Fibroblast of lung (primary cell): Measurements from ENCODE around the gene NKTR.

Experiments used
- EZH2 ChIP-seq: IDR thresholded peaks from 2 replicates; pipeline ENCODE4 v1.5.1; 2012; ENCODE audit warnings: low read length, control low read depth, mild to moderate bottlenecking; ENCODE audit errors: missing control alignments
- TF ChIP-seq, protein P1 (sequence below), 2 donors: IDR thresholded peaks in 1 of 2; conservative IDR thresholded peaks in 1 of 2; 1 replicate in 1 of 2; 2 replicates in 1 of 2; pipeline ENCODE4 v1.5.1; 2011 to 2012; ENCODE audit warnings: low read length in 2 of 2, control low read depth in 1 of 2, inconsistent platforms in 1 of 2, low read depth in 1 of 2, mild to moderate bottlenecking in 1 of 2

DNA sequence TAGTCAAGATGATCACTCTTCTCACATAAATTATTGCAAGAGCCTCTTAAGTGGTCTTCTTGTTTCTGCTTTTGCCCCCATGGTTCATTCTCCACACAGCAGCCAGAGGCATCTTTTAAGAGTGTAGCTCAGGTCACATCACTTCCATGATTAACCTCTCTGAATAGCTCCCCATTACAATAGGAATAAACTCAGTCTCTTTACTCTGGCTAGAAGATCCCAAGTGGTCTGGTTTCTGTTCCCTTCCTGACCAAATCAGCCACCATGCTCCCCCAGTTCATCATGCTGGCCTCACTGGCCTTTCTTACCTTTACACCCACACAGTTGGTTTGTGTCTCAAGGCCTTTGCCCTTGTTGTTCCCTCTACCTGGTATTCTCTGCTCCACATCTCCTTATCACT is 93.9 kb downstream of the NKTR start:
- TF ChIP-seq, protein P1, sequence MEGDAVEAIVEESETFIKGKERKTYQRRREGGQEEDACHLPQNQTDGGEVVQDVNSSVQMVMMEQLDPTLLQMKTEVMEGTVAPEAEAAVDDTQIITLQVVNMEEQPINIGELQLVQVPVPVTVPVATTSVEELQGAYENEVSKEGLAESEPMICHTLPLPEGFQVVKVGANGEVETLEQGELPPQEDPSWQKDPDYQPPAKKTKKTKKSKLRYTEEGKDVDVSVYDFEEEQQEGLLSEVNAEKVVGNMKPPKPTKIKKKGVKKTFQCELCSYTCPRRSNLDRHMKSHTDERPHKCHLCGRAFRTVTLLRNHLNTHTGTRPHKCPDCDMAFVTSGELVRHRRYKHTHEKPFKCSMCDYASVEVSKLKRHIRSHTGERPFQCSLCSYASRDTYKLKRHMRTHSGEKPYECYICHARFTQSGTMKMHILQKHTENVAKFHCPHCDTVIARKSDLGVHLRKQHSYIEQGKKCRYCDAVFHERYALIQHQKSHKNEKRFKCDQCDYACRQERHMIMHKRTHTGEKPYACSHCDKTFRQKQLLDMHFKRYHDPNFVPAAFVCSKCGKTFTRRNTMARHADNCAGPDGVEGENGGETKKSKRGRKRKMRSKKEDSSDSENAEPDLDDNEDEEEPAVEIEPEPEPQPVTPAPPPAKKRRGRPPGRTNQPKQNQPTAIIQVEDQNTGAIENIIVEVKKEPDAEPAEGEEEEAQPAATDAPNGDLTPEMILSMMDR (conservative IDR thresholded peaks at IDR 0.05 in 1 of 2, IDR thresholded peaks at IDR 0.05 in 1 of 2; ENCODE audit: low read depth in 1 of 2, low read length in 2 of 2) = no peak
- no peak for TF ChIP-seq EZH2
